GM19351 (cell line): ENCODE data around the gene P2RX6.

ENCODE experiments used
- ATAC-seq: cut with Tn5 transposase; IDR thresholded peaks from one replicate; pipeline ENCODE4 v1.9.1; 2021; ENCODE audit warnings: mild to moderate bottlenecking, moderate library complexity; ENCODE audit not compliant: unreplicated experiment

Gene P2RX6

GRCh38 chr22:20979243-20979809, 35.6 kb upstream of the P2RX6 start:
- no peak for ATAC-seq

- ATAC-seq = no peak
Measured at GRCh38 chr22:20979940-20980453, 35.0 kb upstream of the P2RX6 start.

- no peak for ATAC-seq
Measured at GRCh38 chr22:20980523-20980922, 34.4 kb upstream of the P2RX6 start.

GRCh38 chr22:20980938-20981722, 33.8 kb upstream of the P2RX6 start:
- no peak for ATAC-seq

- peak; percentile 81 for ATAC-seq
Measured at GRCh38 chr22:20981787-20982562, 33.0 kb upstream of the P2RX6 start, which contains the start of gene LZTR1. Gene LZTR1 (plus strand): TSS chr22:20982297. CDS start chr22:20982372, 75 bp downstream.

GRCh38 chr22:20982563-20982882, 32.4 kb upstream of the P2RX6 start:
- peak; percentile 12 for ATAC-seq

GRCh38 chr22:20983081-20983771, 31.7 kb upstream of the P2RX6 start:
- no peak for ATAC-seq

GRCh38 chr22:20985720-20986119, 29.2 kb upstream of the P2RX6 start:
- ATAC-seq = no peak

GRCh38 chr22:20986365-20986764, 28.6 kb upstream of the P2RX6 start:
- no peak for ATAC-seq

- ATAC-seq = no peak
Measured at GRCh38 chr22:20987375-20987774, 27.6 kb upstream of the P2RX6 start.

- no peak for ATAC-seq
Measured at GRCh38 chr22:20988573-20989322, 26.2 kb upstream of the P2RX6 start.

GRCh38 chr22:20989323-20990138, 25.4 kb upstream of the P2RX6 start:
- no peak for ATAC-seq

- ATAC-seq = no peak
Measured at GRCh38 chr22:20990184-20991180, 24.5 kb upstream of the P2RX6 start.

- no peak for ATAC-seq
Measured at GRCh38 chr22:20991252-20992055, 23.5 kb upstream of the P2RX6 start.

GRCh38 chr22:20992056-20992442, 22.9 kb upstream of the P2RX6 start:
- ATAC-seq = no peak

GRCh38 chr22:20992456-20993303, 22.3 kb upstream of the P2RX6 start:
- no peak for ATAC-seq
